TTC549 (cell line): Measurements from ENCODE around the gene RHOB.

Experiments
- FAIRE-seq: peaks from 2 replicates; lab custom pipeline; 2012; peaks lifted over from hg19 to GRCh38; lab: Jason Lieb, UNC

Gene RHOB

GRCh38 chr2:20438334-20439192 is 8.3 kb upstream of the RHOB start:
- no peak for FAIRE-seq

GRCh38 chr2:20439193-20439475 is 7.7 kb upstream of the RHOB start:
- FAIRE-seq = no peak

GRCh38 chr2:20439503-20439902 is 7.4 kb upstream of the RHOB start:
- FAIRE-seq = no peak

GRCh38 chr2:20440001-20440560 is 6.8 kb upstream of the RHOB start:
- FAIRE-seq = no peak

GRCh38 chr2:20443276-20443920 is 3.5 kb upstream of the RHOB start:
- FAIRE-seq = peak; percentile 97

GRCh38 chr2:20444101-20444992 is 2.5 kb upstream of the RHOB start:
- peak; percentile 3 for FAIRE-seq

GRCh38 chr2:20444993-20445910 is 1.6 kb upstream of the RHOB start:
- no peak for FAIRE-seq

- FAIRE-seq = no peak
Observed at GRCh38 chr2:20446255-20446916, 488 bp upstream of the RHOB start.

GRCh38 chr2:20447437-20448245 is 767 bp downstream of the RHOB start:
- no peak for FAIRE-seq

GRCh38 chr2:20448246-20448976 is 1.5 kb downstream of the RHOB start:
- no peak for FAIRE-seq

- no peak for FAIRE-seq
Observed at GRCh38 chr2:20448977-20449306, 2.1 kb downstream of the RHOB start.

GRCh38 chr2:20449501-20450200 is 2.8 kb downstream of the RHOB start:
- FAIRE-seq = no peak

- no peak for FAIRE-seq
Observed at GRCh38 chr2:20450201-20450999, 3.5 kb downstream of the RHOB start.

GRCh38 chr2:20451000-20451290 is 4.1 kb downstream of the RHOB start:
- FAIRE-seq = no peak

GRCh38 chr2:20451341-20451740 is 4.5 kb downstream of the RHOB start:
- no peak for FAIRE-seq

- no peak for FAIRE-seq
Observed at GRCh38 chr2:20451761-20452499, 5.1 kb downstream of the RHOB start.

GRCh38 chr2:20452551-20452950 is 5.7 kb downstream of the RHOB start:
- no peak for FAIRE-seq

GRCh38 chr2:20453087-20453486 is 6.2 kb downstream of the RHOB start:
- no peak for FAIRE-seq
